Thymus (tissue), 11 donors: ENCODE data around the gene CYRIA. TPM values are rescaled to one million over a fixed set of nuclear protein-coding genes. Genes with fewer than 3 reads are reported as not detected.

Experiments used
- DNase-seq, 9 donors: peaks; one replicate each; pipeline ENCODE4 v3.0.0-alpha.2; 2013; ENCODE audit warnings: low spot score in 9 of 9, low read depth in 6 of 9, missing footprints in 1 of 9
- H3K27ac ChIP-seq, 2 donors: one replicate each; pipeline ENCODE4 v1.5.1; 2013; ENCODE audit warnings: control low read depth in 1 of 2, low read depth in 1 of 2, low read length in 1 of 2, mild to moderate bottlenecking in 1 of 2, moderate library complexity in 1 of 2
- H3K27me3 ChIP-seq, 2 donors: one replicate each; pipeline ENCODE4 v1.5.1; 2013; ENCODE audit warnings: low read length in 1 of 2; ENCODE audit not compliant: control insufficient read depth in 2 of 2, insufficient read depth in 1 of 2
- H3K36me3 ChIP-seq, 2 donors: one replicate each; pipeline ENCODE4 v1.5.1; 2013; ENCODE audit warnings: low read length in 1 of 2, mild to moderate bottlenecking in 1 of 2, moderate library complexity in 1 of 2; ENCODE audit not compliant: control insufficient read depth in 2 of 2, insufficient read depth in 2 of 2
- H3K4me1 ChIP-seq, 2 donors: one replicate each; pipeline ENCODE4 v1.5.1; 2013; ENCODE audit warnings: low read length in 2 of 2; ENCODE audit not compliant: control insufficient read depth in 2 of 2, insufficient read depth in 2 of 2
- H3K4me3 ChIP-seq, 2 donors: one replicate each; pipeline ENCODE4 v1.5.1; 2013; ENCODE audit warnings: low read length in 2 of 2, control low read depth in 1 of 2, mild to moderate bottlenecking in 1 of 2
- H3K9me3 ChIP-seq, 2 donors: one replicate each; pipeline ENCODE4 v1.5.1; 2013; ENCODE audit warnings: low read length in 1 of 2, mild to moderate bottlenecking in 1 of 2; ENCODE audit not compliant: control insufficient read depth in 2 of 2, insufficient read depth in 1 of 2
- WGBS: extraction: QIAGEN DNeasy Blood & Tissue Kit; methylation state at CpG from one replicate; pipeline ENCODE4 v1.1.7; 2013; 5-methylcytosine and 5-hydroxymethylcytosine counted together
- polyA plus RNA-seq: library from polyadenylated mRNA; stranded (reverse); fragments of 200-250 nt; gene quantifications from one replicate; pipeline ENCODE4 v1.2.3, GENCODE V29; 2013
- total RNA-seq: library from RNA; stranded (reverse); fragments of 120-200 nt; gene quantifications from one replicate; pipeline ENCODE4 v1.2.4, GENCODE V29; 2013
- donor health status: healthy.

Gene CYRIA
- total and polyA plus RNA-seq, 2 donors = 4.0 to 7.2 TPM

- WGBS = 97% methylated on average over 4 of the region's 4 CpGs
- Histone ChIP-seq H3K36me3 (no peaks in the 10 kb centered on the region), H3K27me3 (no peaks in the 10 kb centered on the region), H3K27ac (peak overlapping the region in 1 of 2 donors; percentile 47), H3K4me1 (peaks cover 0 to 23% of the 10 kb centered on the region in 2 donors), H3K4me3 (no peak overlapping the region), H3K9me3 (peaks cover 0 to 4% of the 10 kb centered on the region in 2 donors)
- DNase-seq = no peak
Observed at GRCh38 chr2:16655905-16656642, 9.6 kb downstream of the CYRIA start.

GRCh38 chr2:16655445-16655837 lies 10.2 kb downstream of the CYRIA start:
- H3K27ac ChIP-seq = peak overlapping the region; percentile 24 to 43
- no peak overlapping the region for H3K4me3 ChIP-seq
- 95% methylated on average over 6 of the region's 6 CpGs for WGBS
- no peaks in the 10 kb centered on the region for H3K36me3 ChIP-seq
- peaks cover 0 to 4% of the 10 kb centered on the region in 2 donors for H3K9me3 ChIP-seq
- no peak for DNase-seq
- H3K27me3 ChIP-seq = no peaks in the 10 kb centered on the region
- H3K4me1 ChIP-seq = peaks cover 0 to 23% of the 10 kb centered on the region in 2 donors

- H3K36me3 ChIP-seq = no peaks in the 10 kb centered on the region
- DNase-seq = no peak
- no peak overlapping the region for H3K4me3 ChIP-seq
- no peaks in the 10 kb centered on the region for H3K27me3 ChIP-seq
- H3K9me3 ChIP-seq = peaks cover 0 to 4% of the 10 kb centered on the region in 2 donors
- peak overlapping the region; percentile 24 to 43 for H3K27ac ChIP-seq
- WGBS = 92% methylated on average over 4 of the region's 4 CpGs
- peaks cover 0 to 24% of the 10 kb centered on the region in 2 donors for H3K4me1 ChIP-seq
Observed at GRCh38 chr2:16654833-16655444, 10.7 kb downstream of the CYRIA start.

- 96% methylated on average over 4 of the region's 4 CpGs for WGBS
- Histone ChIP-seq H3K4me3 (no peak overlapping the region), H3K4me1 (peaks cover 0 to 22% of the 10 kb centered on the region in 2 donors), H3K36me3 (no peaks in the 10 kb centered on the region), H3K27me3 (no peaks in the 10 kb centered on the region), H3K9me3 (peaks cover 0 to 4% of the 10 kb centered on the region in 2 donors), H3K27ac (peak overlapping the region in 1 of 2 donors; percentile 58)
- peak in 1 of 9 donors; percentile 39 for DNase-seq
Observed at GRCh38 chr2:16653799-16654198, 11.8 kb downstream of the CYRIA start.

GRCh38 chr2:16653083-16653375 lies 12.6 kb downstream of the CYRIA start:
- peaks cover 0 to 4% of the 10 kb centered on the region in 2 donors for H3K9me3 ChIP-seq
- H3K36me3 ChIP-seq = no peaks in the 10 kb centered on the region
- no peak for DNase-seq
- no peak overlapping the region for H3K4me3 ChIP-seq
- H3K27ac ChIP-seq = peak overlapping the region; percentile 63 to 74
- peaks cover 0 to 21% of the 10 kb centered on the region in 2 donors for H3K4me1 ChIP-seq
- no peaks in the 10 kb centered on the region for H3K27me3 ChIP-seq
- 96% methylated on average over 2 of the region's 2 CpGs for WGBS

- Histone ChIP-seq H3K27ac (peak overlapping the region; percentile 63 to 74), H3K4me1 (peaks cover 0 to 21% of the 10 kb centered on the region in 2 donors), H3K9me3 (peaks cover 0 to 4% of the 10 kb centered on the region in 2 donors), H3K4me3 (no peak overlapping the region), H3K36me3 (no peaks in the 10 kb centered on the region), H3K27me3 (no peaks in the 10 kb centered on the region)
- no peak for DNase-seq
- 85% methylated on average over 8 of the region's 8 CpGs for WGBS
Observed at GRCh38 chr2:16652296-16653082, 13.1 kb downstream of the CYRIA start.

GRCh38 chr2:16650287-16651249 lies 15.1 kb downstream of the CYRIA start:
- peaks cover 0 to 4% of the 10 kb centered on the region in 2 donors for H3K9me3 ChIP-seq
- H3K27me3 ChIP-seq = no peaks in the 10 kb centered on the region
- H3K27ac ChIP-seq = no peak overlapping the region
- no peak overlapping the region for H3K4me3 ChIP-seq
- H3K4me1 ChIP-seq = peaks cover 0 to 14% of the 10 kb centered on the region in 2 donors
- WGBS = 87% methylated on average over 12 of the region's 12 CpGs
- no peaks in the 10 kb centered on the region for H3K36me3 ChIP-seq
- DNase-seq = no peak

- 82% methylated on average over 9 of the region's 9 CpGs for WGBS
- H3K27ac ChIP-seq = no peak overlapping the region
- no peak for DNase-seq
- H3K4me1 ChIP-seq = peaks cover 0 to 7% of the 10 kb centered on the region in 2 donors
- no peaks in the 10 kb centered on the region for H3K27me3 ChIP-seq
- no peak overlapping the region for H3K4me3 ChIP-seq
- no peaks in the 10 kb centered on the region for H3K36me3 ChIP-seq
- peaks cover 0 to 4% of the 10 kb centered on the region in 2 donors for H3K9me3 ChIP-seq
Observed at GRCh38 chr2:16649353-16650286, 16.0 kb downstream of the CYRIA start.
